Right hindlimb (tissue), 1 donor: ENCODE data around the gene ARHGDIB.

Source experiments
- DNase-seq: peaks from one replicate; pipeline ENCODE4 v3.0.0-alpha.2; 2018

The ARHGDIB gene

DNA sequence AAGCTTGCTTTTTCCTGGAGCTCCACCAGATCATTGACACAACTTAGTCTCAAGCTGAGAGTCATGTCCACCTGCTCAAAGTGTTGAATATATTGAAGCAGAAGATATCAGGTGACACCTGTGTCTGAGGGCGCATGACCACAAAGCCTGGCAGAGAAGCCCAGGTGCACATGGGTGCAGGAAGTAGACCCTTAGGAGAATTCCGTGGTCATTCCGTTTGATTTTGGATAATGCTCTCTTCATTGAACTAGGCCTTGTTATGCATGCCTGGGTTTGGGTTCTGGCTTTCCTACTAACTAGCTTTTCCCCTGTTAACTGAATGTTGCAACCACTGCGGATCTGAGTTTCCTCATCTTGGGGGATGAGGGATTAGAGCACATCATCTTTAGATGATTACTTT lies 7.1 kb downstream of the ARHGDIB start:
- no peak for DNase-seq

- DNase-seq: no peak
Observed at GRCh38 chr12:14953752-14954151, 7.6 kb downstream of the ARHGDIB start.

- no peak for DNase-seq
Observed at GRCh38 chr12:14952299-14952921, 9.0 kb downstream of the ARHGDIB start.

- no peak for DNase-seq
Observed at GRCh38 chr12:14951851-14952250, 9.6 kb downstream of the ARHGDIB start.

DNA sequence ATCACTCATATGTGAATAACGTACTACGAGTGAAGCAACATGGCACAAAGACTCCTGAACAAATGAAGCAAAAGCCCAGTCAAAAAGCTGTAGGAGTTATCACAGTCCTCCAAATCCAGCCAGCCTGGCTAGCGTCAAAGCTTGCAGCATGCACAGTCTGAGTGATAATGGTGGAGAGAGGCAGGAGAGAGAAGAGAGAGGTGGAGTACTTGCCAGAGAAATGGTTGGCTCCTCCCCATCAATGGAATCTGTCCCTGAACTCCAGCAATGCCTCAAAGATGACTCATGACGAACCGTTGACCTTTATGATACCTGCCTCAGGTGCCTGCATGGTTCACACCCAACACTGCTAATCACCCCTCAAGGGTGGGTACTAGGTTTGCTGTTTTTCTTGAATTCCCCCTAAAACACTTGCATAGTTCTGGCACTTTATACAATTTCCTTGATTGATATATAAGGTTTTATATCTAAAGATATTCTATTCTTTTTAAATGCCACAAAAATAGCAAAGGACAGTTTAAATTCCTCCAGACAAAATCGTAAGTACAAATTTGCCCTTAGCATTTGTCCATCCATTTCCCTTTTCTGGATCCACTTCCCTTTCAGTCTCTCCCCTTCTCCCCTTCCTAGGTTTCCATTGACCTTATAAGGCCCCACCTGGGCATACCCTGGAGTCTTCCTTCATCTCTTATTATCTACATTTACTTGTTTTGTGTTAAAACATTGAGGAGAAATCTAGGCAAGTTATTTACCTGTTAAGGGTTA lies 10.2 kb downstream of the ARHGDIB start:
- no peak for DNase-seq

- DNase-seq: no peak
Observed at GRCh38 chr12:14950421-14950820, 11.0 kb downstream of the ARHGDIB start.

DNA sequence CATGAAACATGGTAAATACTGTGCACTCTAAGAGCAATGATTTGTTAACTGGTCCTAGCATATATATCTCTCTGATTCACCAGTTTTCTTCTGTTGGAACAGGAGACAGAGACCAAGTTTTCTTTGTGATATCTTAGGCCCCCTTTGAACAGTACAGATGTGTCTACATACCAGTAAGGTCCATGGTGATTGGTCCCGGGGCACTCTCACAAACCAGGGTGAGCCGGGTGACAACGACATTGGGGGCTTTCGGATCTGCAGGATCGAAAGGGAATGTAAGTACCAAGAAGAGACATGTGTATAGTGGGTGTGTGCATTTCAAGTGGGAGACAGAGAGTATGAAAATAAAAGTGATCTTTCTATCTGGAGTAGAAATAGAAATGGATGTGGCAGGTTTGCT lies 11.8 kb downstream of the ARHGDIB start:
- DNase-seq: no peak

DNA sequence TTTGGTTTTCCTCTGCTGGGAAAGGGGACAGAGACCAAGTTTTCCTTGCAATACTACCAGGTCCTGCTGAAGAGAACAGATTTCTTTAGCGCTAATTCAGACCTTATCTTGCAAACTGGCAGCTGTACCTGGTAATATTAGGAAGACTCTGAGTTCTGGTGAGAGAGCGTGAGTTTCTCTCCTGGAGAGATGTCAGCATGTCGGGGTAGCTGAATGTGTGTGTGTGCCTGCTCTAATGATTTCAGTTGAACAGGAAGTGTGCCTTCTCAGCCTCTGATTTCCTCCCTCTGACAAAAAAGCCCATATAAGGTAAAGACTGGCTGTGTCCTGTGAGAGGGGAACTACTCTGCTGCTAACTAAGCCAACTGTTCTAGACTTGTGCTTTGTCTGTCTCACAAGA lies 12.7 kb downstream of the ARHGDIB start:
- DNase-seq: peak; percentile 44

DNA sequence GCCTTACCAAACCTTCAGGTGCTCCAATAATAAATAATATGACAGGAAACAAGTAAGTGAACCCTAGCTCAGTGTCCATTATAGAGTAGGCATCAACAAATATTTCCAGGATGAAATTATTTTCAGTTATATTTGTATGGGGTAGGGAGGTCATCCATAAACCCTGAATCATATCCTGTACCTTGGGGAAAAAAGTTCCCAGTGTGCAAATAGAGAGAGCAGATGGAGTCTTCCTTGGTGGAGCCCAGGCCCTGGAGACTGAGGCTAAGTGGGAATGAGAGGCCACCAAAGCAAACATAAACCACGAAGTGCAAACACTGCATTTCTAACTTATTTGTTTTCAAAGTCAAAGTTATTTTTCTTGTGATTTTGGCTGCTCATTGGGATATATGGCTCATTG lies 14.5 kb downstream of the ARHGDIB start:
- DNase-seq: no peak

DNA sequence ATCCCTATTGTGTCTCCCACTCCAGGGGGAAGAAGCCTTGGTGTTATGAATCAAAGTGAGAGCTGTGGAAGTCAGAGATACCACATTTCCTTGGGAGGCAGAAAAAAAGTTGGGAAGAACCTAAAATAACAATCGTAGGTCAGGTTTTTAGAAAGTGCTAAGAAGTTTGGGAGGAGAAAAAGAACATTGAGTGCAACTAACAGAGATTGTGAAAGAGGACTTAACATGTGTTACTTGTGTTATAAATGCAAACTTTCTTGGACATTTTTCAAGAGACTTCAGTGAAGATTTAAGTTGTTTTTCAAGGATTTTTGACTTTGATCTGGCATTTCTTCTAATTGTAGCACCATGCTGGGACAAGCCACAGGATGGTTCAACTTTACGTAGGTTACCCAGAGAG lies 15.2 kb downstream of the ARHGDIB start:
- DNase-seq: no peak

- DNase-seq: no peak
Observed at GRCh38 chr12:14942196-14942931, 19.0 kb downstream of the ARHGDIB start.

GRCh38 chr12:14941369-14941768 lies 20.0 kb downstream of the ARHGDIB start:
- DNase-seq: no peak

- no peak for DNase-seq
Observed at GRCh38 chr12:14938301-14938700, 23.1 kb downstream of the ARHGDIB start, which contains the start of gene ERP27. Gene ERP27 (minus strand): TSS chr12:14938537. CDS start chr12:14938508, 29 bp downstream.

DNA sequence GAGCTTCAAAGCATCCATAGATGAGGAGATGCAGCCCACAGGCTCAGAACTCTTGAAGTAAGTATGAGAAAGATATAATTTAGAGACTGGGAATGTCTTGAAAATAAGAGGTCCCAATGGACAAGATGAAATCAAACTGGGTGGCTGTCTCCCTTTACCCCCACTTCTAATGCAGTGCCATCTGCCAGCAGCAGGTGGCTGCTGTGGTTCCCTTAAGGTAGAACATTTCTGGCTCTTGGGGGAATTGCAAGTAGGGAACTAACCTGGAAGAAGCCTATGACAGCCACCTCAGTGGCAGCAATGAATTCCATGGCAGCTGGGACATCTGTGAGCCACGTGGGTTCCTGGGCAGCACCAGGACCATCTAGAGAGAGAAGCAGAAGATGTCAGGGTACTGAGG lies 23.7 kb downstream of the ARHGDIB start:
- no peak for DNase-seq

DNA sequence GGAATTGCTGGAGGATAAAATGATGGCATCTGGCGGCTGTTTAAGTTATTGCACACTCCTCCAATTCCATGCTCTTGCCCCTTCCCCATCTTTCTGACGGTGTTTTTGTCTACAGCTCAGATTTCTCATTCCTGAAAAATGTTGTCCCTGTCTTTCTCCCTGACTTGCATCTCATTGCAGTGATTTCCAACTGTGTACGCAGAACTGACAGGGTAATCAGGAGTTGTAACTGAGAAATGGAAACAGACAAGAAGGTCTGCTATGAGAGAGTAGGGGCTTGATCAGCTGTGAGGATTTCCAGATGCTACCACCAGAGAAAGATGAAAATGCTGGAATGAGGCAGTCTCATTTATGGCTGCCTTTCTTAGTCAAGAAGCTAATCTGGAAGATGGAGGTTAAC lies 24.4 kb downstream of the ARHGDIB start:
- no peak for DNase-seq

DNA sequence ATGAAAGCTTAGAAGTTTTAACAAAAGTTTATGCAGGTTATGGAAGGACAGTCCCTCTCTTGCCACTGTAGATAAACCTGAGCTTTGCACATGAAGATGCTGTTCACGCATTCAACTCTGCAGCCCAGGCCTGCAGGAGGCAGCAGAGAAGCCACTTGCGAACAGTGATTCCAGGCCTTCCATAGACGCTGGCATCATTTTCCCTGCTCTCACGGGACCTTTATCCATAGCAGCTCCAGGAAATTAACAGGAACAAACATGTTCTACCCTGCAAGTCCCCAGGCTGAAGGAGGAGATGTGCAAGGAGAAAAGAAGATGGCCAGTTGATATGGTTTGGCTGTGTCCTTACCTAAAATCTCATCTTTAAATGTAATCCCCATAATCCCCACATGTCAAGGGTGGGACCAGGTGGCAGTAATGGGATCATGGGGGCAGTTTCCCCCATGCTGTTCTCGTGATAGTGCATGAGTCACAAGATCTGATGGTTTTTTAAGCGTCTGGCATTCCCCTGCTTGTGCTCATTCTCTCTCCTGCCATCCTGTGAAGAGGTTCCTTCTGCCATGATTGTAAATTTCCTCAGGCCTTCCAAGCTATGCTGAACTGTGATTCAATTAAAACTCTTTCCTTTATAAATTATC lies 25.1 kb downstream of the ARHGDIB start:
- no peak for DNase-seq

DNA sequence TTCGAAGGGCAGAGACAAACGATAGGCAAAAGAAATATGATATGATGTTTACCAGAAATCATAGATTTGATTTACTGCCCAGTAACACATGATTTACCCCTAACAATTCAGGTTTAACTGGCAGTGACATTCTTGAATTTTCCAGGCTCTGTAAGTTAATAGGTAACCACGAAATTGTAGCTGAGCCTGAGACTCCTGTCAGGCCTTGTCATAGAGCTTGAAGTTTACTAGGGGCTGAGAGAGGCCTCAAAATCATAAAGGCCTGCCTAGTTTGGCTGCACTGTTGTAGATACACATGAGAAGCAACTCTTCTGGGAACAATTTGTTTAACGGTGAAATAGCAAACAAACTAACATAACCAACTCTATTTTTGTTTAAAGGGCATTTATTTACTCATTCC lies 26.4 kb downstream of the ARHGDIB start:
- no peak for DNase-seq

DNA sequence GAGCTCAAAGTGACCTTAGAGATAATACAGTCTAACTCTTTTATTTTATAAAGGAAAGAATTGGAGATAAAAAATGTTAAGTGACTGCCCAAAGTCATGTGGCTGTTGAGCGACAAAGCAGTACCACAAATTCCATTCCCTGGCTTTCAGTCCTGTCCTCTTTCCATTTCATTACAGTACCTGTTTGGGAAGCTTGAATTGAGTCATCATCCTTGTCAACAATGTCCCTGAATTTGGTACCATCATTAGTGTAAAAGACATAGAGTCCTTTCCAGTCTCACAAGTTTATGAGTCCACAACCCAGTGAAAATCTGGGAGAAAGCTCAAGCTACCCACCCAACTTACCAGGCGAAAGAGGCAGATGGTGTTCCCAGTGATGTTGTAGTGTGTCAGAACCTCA lies 26.9 kb downstream of the ARHGDIB start:
- no peak for DNase-seq

DNA sequence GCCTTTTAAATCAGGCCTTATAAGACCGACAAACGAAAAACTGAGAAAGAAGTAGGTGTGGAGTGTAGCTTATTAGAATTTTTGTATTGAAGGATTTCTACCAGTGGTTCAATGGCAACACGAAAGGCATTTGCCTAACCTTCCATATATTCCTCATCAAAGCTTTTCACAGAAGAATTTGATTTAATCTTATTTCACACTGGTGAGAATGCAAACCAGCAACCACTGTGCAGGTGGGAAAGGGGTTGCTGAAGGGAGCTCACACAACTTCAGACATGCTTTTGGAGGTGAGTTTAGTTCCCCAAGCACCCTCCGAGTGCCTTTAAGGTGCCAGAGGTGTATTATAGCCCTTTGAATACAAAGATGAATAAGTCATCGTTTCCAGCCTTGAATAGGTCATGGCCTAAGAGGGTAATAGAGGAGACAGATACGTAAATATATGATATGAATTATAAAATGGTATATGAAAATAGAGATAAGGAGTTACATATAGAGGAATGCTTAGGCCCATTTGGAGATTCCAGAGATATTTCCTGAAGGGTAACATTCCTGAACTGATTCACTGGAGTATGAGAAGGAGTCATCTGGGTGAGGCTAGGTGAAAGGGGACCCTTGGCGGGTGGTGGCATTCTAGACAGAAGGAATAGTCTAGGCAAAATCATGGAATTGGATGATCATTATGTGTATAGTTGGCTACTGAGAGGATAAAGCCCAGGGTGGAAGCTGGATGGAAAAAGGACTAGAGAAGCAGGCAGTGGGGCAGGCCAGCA lies 29.4 kb downstream of the ARHGDIB start:
- no peak for DNase-seq

DNA sequence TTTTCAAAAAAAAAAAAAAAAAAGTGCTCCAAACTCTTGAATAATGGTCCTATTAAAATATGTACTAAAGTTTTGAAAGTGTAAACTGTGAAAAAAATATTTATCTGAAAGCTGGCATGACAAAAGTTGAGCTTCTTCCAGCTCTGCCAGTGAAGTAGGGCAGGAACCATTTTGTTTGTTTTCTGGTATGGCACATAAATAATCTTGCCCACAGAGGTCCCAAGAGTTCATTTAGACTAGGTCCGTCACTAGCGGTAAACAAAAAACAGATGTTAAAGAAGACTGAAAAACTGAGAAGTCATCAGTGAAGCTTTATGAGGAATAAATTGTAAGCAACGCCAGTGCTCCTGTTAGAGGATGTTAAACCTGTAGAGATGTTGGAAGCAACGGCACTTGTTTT lies 30.0 kb downstream of the ARHGDIB start:
- DNase-seq: no peak

- DNase-seq: no peak
Observed at GRCh38 chr12:14930299-14930698, 31.1 kb downstream of the ARHGDIB start.

- DNase-seq: peak; percentile 63
Observed at GRCh38 chr12:14928931-14929330, 32.5 kb downstream of the ARHGDIB start.

GRCh38 chr12:14927267-14927666 lies 34.1 kb downstream of the ARHGDIB start:
- no peak for DNase-seq
